ENCODE measurements around the gene GOLGA8J.
"Not testable (repeated sequence)": the region's sequence is repeated elsewhere in the genome, so short reads cannot be mapped to it uniquely, and the experiment has no call there.

GOLGA8J gene

GRCh38 chr15:30082655-30083054 is at the start of gene GOLGA8J:
Gene GOLGA8J (plus strand): TSS chr15:30082955. CDS start chr15:30083053, 98 bp downstream.
- not testable (repeated sequence) for DNase-seq

GRCh38 chr15:30033211-30033610 is 49.5 kb upstream of the GOLGA8J start:
- DNase-seq = no peak

- no peak for DNase-seq
Observed at GRCh38 chr15:30033763-30034162, 49.0 kb upstream of the GOLGA8J start.

GRCh38 chr15:30036036-30036703 is 46.6 kb upstream of the GOLGA8J start:
- no peak for DNase-seq

GRCh38 chr15:30038667-30039523 is 43.9 kb upstream of the GOLGA8J start:
- DNase-seq = no peak

- no peak for DNase-seq
Observed at GRCh38 chr15:30041868-30042267, 40.9 kb upstream of the GOLGA8J start.

- no peak for DNase-seq
Observed at GRCh38 chr15:30042556-30042955, 40.2 kb upstream of the GOLGA8J start.

- DNase-seq = no peak
Observed at GRCh38 chr15:30043211-30043655, 39.5 kb upstream of the GOLGA8J start.

GRCh38 chr15:30044377-30044776 is 38.4 kb upstream of the GOLGA8J start:
- DNase-seq = no peak

DNA sequence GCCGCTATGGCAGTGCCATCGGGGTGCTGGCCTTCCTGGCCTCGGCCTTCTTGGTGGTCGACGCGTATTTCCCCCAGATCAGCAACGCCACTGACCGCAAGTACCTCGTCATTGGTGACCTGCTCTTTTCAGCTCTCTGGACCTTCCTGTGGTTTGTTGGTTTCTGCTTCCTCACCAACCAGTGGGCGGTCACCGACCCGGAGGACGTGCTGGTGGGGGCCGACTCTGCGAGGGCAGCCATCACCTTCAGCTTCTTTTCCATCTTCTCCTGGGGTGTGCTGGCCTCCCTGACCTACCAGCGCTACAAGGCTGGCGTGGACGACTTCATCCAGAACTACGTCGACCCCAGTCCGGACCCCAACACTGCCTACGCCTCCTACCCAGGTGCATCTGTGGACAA is 37.9 kb upstream of the GOLGA8J start:
- not testable (repeated sequence) for DNase-seq

- DNase-seq = not testable (repeated sequence)
Observed at GRCh38 chr15:30045248-30046041, 37.3 kb upstream of the GOLGA8J start.

DNA sequence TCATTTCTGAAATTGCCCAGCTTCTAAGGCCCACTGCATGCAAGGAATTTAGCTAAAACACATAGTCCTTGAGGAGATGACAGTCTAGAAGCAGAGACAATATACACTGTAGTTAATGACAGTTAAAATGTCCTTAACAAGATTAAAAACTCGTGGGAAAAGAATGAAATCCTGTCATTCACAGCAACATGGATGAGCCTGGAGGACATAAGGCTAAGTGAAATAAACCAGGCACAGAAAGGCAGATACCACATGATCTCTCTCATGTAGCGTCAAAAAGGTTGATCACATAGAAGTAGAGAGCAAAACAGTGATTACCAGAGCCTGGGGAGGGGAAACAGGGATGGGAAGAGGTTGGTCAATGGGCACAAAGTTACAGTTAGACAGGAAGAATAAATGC is 36.3 kb upstream of the GOLGA8J start:
- DNase-seq = no peak

DNA sequence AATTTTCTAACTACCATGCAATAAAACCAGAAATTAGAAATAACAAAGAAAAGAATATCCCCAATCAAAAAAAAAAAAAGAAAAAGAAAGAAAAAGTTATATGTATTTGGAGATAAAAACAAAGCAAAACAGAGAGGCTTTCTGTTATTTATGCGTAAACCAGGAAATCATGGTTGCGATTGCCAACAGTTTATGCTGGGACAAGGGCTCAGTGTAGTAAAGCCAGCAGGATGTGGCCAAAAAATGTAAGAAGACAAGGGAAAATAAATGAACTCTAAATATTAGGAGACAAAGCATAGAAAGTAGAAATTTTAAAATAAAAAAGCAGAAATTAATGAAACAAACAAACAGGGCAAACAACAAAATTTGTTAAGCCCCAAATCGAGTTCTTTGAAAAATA is 27.2 kb upstream of the GOLGA8J start:
- DNase-seq = no peak

- DNase-seq = no peak
Observed at GRCh38 chr15:30056166-30056565, 26.6 kb upstream of the GOLGA8J start.

- DNase-seq = no peak
Observed at GRCh38 chr15:30059771-30060170, 23.0 kb upstream of the GOLGA8J start.

GRCh38 chr15:30062881-30063280 is 19.9 kb upstream of the GOLGA8J start:
- no peak for DNase-seq

DNA sequence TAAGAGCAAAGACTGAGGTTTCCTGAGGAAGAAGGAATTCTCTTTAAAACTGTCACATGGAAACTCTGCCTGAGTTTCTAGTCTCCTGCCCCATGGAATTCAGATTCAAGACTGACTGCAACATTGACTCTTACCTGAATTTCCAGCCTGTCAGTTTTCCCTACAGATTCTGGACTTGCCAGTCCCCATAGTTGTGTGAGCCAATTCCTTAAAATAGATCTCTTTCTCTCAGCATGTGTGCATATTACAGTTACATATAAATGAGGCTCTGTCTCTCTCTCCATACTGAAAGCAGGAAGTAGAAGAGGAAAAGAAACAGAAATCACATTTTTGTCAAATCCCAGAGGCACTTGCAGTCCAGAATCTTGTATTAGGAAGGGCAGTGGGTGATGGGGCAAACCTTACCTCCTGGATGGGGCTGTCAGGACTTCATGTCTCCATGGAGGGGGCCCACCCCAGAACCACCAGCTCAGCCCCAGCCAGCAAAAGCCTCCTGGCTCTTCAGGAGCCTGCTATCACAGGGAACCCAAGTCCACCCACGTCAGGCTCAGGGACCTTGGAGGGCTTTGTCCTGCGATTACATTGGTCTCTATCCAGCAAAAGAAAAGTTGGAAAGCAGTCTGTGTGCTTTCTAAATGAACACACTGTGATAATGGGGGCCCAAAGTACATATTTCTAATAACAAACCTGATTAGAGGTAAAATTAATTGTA is 18.8 kb upstream of the GOLGA8J start:
- no peak for DNase-seq

GRCh38 chr15:30065025-30065801 is 17.5 kb upstream of the GOLGA8J start:
- no peak for DNase-seq

- no peak for DNase-seq
Observed at GRCh38 chr15:30068326-30068725, 14.4 kb upstream of the GOLGA8J start.

DNA sequence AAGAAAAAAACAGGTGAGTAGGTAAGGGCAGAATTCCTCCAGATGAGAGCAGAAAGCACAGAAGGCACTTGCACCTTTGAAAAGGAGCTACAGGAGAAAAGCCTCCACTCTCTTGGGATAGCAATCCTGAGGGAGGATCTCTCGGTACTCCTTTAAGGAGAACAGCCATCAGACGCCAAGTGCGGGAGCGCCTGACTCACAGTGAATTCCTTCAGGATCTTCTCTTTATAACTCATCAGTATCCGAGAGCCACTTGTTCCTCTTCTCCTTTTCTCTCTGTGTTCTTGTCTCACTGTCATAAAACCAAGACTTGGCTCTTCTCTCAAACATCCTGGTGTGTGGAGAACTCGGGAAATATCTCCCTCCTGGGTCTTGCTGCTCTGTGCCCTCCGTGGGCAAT is 10.1 kb upstream of the GOLGA8J start:
- DNase-seq = no peak

DNA sequence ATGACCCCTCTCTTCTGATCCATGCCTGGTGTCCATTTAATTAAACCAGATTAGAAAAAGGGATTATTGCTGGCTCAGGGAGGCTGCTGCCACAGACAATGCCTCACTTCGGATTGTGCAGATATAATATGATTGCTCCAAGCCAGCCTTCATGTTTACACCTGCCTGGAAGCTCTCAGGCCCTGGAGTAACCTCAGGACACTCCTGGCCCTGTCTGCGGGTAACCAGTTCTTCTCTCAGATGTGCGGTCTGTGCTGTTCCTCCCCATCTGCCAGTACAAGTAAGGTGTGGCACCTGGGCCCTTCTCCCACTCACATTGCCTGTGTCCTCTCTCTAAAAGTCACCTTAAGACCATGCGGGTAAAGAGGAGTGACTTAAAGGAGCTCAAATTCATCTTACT is 8.8 kb upstream of the GOLGA8J start:
- no peak for DNase-seq

GRCh38 chr15:30080816-30081215 is 1.9 kb upstream of the GOLGA8J start:
- DNase-seq = not testable (repeated sequence)

Measured in NCI-H1417 treated with DMSO at 0.1 percent for 48 hours (cell line).